Activated CD8-positive, alpha-beta T cell treated with anti-CD3 and anti-CD28 coated beads, Interleukin-2, amount 10 ng/mL, durations not matched to agents 7 days and 5 days (primary cell): Measurements from ENCODE around the gene ZNF609. TPM values are rescaled to one million over a fixed set of nuclear protein-coding genes. Genes with fewer than 3 reads are reported as not detected.
"Not testable (repeated sequence)": the region's sequence is repeated elsewhere in the genome, so short reads cannot be mapped to it uniquely, and the experiment has no call there.

Experiments used
- ATAC-seq: fragments of 150-1000 bp; cut with Tn5 transposase; one replicate; pipeline ENCODE4 v1.10.0; 2021; ENCODE audit warnings: moderate library complexity
- CTCF ChIA-PET: fragments of 350-600 bp; sonication (Branson Sonifier 250); formaldehyde crosslinking; loops from one replicate; lab custom pipeline; 2021; ENCODE audit warnings: antibody characterized with exemption; lab: Charles Lee
- POLR2A ChIA-PET: fragments of 350-600 bp; sonication (Branson Sonifier 250); formaldehyde crosslinking; loops from one replicate; lab custom pipeline; 2021; ENCODE audit warnings: antibody characterized with exemption; lab: Charles Lee
- DNase-seq: peaks from one replicate; pipeline ENCODE4 v3.0.0-alpha.2; 2020
- H3K27ac Mint-ChIP-seq: one replicate; pipeline ENCODE4 v1.8.0; 2021; ENCODE audit warnings: mild to moderate bottlenecking, mixed read lengths
- H3K27me3 Mint-ChIP-seq: one replicate; pipeline ENCODE4 v1.8.0; 2021; ENCODE audit warnings: low read depth, mixed read lengths
- H3K36me3 Mint-ChIP-seq: one replicate; pipeline ENCODE4 v1.8.0; 2021; ENCODE audit warnings: low read depth, mixed read lengths
- H3K4me1 Mint-ChIP-seq: one replicate; pipeline ENCODE4 v1.8.0; 2021; ENCODE audit warnings: low read depth, mixed read lengths
- H3K4me3 Mint-ChIP-seq: one replicate; pipeline ENCODE4 v1.8.0; 2021; ENCODE audit warnings: mild to moderate bottlenecking, mixed read lengths
- H3K9me3 Mint-ChIP-seq: one replicate; pipeline ENCODE4 v1.8.0; 2022; ENCODE audit warnings: mixed read lengths; ENCODE audit not compliant: insufficient read depth
- total RNA-seq, 2 experiments: library from RNA; stranded (reverse); gene quantifications; one replicate each; pipeline ENCODE4 v1.2.3, GENCODE V29; 2021

The ZNF609 gene
- total RNA-seq, 2 experiments from 2014 or later, result 39.9 to 40.5 TPM

- Mint-ChIP-seq H3K27me3 (no peaks in the 10 kb centered on the region), H3K4me1 (peaks cover 56% of the 10 kb centered on the region), H3K4me3 (peak overlapping the region; percentile 10), H3K9me3 (peaks cover 8% of the 10 kb centered on the region), H3K36me3 (peaks cover 49% of the 10 kb centered on the region), H3K27ac (peak overlapping the region; percentile 72)
- CTCF ChIA-PET, result interaction anchor here (1.4 to 1.7 kb wide), 2 partner anchors 11 to 13 kb away, joined by 4 to 6 read pairs; no protein-coding TSS in a partner anchor
- DNase-seq (no peak), ATAC-seq (peak; percentile 28)
- POLR2A ChIA-PET, result no interaction called here
These were observed 179.9 kb downstream of the ZNF609 start for GRCh38 chr15:64640146-64640871.

DNA sequence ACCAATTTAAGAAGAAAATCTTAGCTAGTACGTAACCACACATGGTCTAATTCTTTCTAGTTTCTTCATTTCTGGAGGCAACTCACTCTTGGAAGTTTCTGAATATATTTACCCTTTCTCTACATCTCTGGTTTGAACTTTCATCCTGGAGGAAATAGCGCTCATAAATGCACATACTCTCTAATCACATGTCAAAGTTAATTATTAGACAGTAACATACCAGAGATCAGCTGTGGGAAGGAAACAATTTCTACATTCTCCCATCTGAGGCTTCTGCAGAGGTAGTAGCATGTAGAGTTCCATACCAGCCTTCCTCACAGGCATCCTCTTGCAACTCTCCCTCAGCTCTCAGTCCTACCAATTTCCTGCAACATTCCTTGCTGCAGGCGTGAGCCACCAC lies 182.5 kb downstream of the ZNF609 start:
- Mint-ChIP-seq H3K36me3 (peaks cover 40% of the 10 kb centered on the region), H3K27me3 (no peaks in the 10 kb centered on the region), H3K9me3 (peaks cover 4% of the 10 kb centered on the region), H3K27ac (no peak overlapping the region), H3K4me1 (peaks cover 36% of the 10 kb centered on the region), H3K4me3 (no peak overlapping the region)
- ATAC-seq (no peak), DNase-seq (no peak)
- ChIA-PET POLR2A (no interaction called here), CTCF (interaction anchor here (1.7 kb wide), 1 partner anchor 216 kb away, joined by 5 read pairs; no protein-coding TSS in a partner anchor)

DNA sequence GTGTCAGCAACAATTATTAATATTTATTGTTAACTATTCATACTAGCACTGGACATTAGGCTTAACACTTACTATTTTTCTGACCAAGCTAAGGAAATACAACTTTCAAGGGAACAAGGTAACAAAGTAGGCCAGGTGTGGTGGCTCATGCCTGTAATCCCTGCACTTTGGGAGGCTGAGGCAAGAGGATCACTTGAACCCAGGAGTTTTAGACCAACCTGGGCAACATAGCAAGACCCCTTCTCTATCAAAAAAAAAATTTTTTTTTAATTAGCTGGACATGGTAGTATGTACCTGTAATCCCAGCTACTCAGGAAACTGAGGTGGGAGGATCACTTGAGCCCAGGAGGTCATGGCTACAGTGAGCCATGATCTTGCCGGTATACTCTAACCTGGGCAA lies 183.3 kb downstream of the ZNF609 start:
- ChIA-PET CTCF (interaction anchor here (1.7 to 2.0 kb wide), 4 partner anchors 8 to 217 kb away, joined by 3 to 15 read pairs (median 10); no protein-coding TSS in a partner anchor), POLR2A (interaction anchor here (0.6 to 0.9 kb wide), 2 partner anchors 10 to 140 kb away, joined by 3 read pairs; no protein-coding TSS in a partner anchor)
- Mint-ChIP-seq H3K27me3 (no peaks in the 10 kb centered on the region), H3K36me3 (peaks cover 34% of the 10 kb centered on the region), H3K27ac (no peak overlapping the region), H3K9me3 (no peaks in the 10 kb centered on the region), H3K4me3 (no peak overlapping the region), H3K4me1 (peaks cover 32% of the 10 kb centered on the region)
- DNase-seq, result no peak
- no peak for ATAC-seq

GRCh38 chr15:64644811-64645210 lies 184.4 kb downstream of the ZNF609 start:
- H3K9me3 Mint-ChIP-seq, DNase-seq, H3K4me3 Mint-ChIP-seq, H3K27ac Mint-ChIP-seq, H3K27me3 Mint-ChIP-seq, ATAC-seq: not testable (repeated sequence)
- peaks cover 28% of the 10 kb centered on the region for H3K4me1 Mint-ChIP-seq
- CTCF ChIA-PET, result interaction anchor here (1.7 to 2.0 kb wide), 3 partner anchors 9 to 191 kb away, joined by 3 to 15 read pairs (median 14); no protein-coding TSS in a partner anchor
- peaks cover 29% of the 10 kb centered on the region for H3K36me3 Mint-ChIP-seq
- POLR2A ChIA-PET, result interaction anchor here (0.9 to 1.0 kb wide), 2 partner anchors 11 to 27 kb away, joined by 3 read pairs; no protein-coding TSS in a partner anchor

GRCh38 chr15:64645995-64646394 lies 185.6 kb downstream of the ZNF609 start:
- DNase-seq (no peak), ATAC-seq (no peak)
- CTCF ChIA-PET, result no interaction called here
- H3K27me3 Mint-ChIP-seq, result no peaks in the 10 kb centered on the region
- H3K27ac Mint-ChIP-seq, result no peak overlapping the region
- peaks cover 20% of the 10 kb centered on the region for H3K4me1 Mint-ChIP-seq
- H3K9me3 Mint-ChIP-seq, result no peaks in the 10 kb centered on the region
- H3K36me3 Mint-ChIP-seq, result peaks cover 23% of the 10 kb centered on the region
- POLR2A ChIA-PET, result no interaction called here
- H3K4me3 Mint-ChIP-seq, result no peak overlapping the region

- no peak for ATAC-seq
- ChIA-PET CTCF (interaction anchor here (1.0 to 2.4 kb wide), 2 partner anchors 9 to 12 kb away, joined by 3 to 8 read pairs; no protein-coding TSS in a partner anchor), POLR2A (interaction anchor here (1.1 kb wide), 1 partner anchor 32 kb away, joined by 3 read pairs; no protein-coding TSS in a partner anchor)
- Mint-ChIP-seq H3K27ac (no peak overlapping the region), H3K4me1 (peaks cover 26% of the 10 kb centered on the region), H3K9me3 (no peaks in the 10 kb centered on the region), H3K36me3 (peaks cover 20% of the 10 kb centered on the region), H3K4me3 (no peak overlapping the region), H3K27me3 (no peaks in the 10 kb centered on the region)
- no peak for DNase-seq
These were observed 187.0 kb downstream of the ZNF609 start for GRCh38 chr15:64647367-64647766.

DNA sequence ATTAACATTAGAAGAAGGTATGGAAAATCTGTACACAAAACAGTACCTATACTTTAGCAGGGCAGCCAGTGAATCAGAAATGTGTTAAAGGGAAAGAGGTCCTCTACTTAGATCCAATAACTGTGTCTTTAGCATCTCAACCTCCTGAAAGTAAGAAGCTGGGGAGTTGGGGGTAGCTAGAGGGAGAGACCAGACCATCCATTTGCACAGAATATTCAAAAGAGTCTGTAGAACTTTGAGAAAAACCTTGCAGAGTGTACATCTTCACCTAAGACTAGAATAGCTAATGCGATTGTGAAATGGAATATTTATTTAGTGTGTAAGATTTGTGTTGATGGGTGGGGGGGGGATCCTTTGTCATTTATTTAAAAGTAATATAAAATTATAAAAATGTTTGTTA lies 190.2 kb downstream of the ZNF609 start:
- Mint-ChIP-seq H3K27ac (no peak overlapping the region), H3K9me3 (no peaks in the 10 kb centered on the region), H3K4me3 (no peak overlapping the region), H3K4me1 (peaks cover 28% of the 10 kb centered on the region), H3K27me3 (no peaks in the 10 kb centered on the region), H3K36me3 (peaks cover 10% of the 10 kb centered on the region)
- ChIA-PET POLR2A (interaction anchor here (1.4 to 1.7 kb wide), 3 partner anchors 16 to 263 kb away, joined by 4 to 8 read pairs (median 5); partner anchors contain the start of gene TRIP4), CTCF (interaction anchor here (0.7 to 3.8 kb wide), 9 partner anchors 11 to 562 kb away, joined by 3 to 66 read pairs (median 6); no protein-coding TSS in a partner anchor)
- DNase-seq (no peak), ATAC-seq (no peak)

DNA sequence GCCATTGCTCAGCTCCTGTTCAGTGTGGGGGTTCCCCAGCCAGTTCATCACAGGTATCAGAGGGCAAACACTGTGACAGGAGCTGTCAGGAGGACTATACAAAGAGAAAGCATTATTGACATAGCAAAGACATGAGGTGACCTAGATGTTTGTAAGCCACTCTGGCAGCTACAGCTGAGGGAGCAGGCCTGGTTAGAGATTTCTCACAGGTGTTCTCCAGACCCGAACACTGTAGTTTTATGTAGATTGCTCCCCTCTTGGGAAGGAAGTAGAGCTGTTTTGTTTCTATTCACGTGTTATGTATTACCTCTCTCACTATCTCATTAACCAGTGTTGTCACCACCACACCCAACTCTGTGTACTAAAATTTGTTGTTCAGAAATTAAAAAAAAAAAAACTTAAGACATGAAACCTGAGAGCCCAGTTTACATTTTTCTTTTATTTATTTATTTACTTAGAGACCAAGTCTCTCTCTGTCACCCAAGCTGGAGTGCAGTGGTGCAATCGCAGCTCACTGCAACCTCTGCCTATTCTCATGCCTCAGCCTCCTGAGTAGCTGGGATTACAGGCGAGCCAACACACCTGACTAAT lies 191.3 kb downstream of the ZNF609 start:
- Mint-ChIP-seq H3K27ac (peak overlapping the region; percentile 77), H3K4me3 (peak overlapping the region; percentile 24), H3K27me3 (no peaks in the 10 kb centered on the region), H3K9me3 (no peaks in the 10 kb centered on the region), H3K36me3 (peaks cover 7% of the 10 kb centered on the region), H3K4me1 (peaks cover 28% of the 10 kb centered on the region)
- ChIA-PET CTCF (interaction anchor here (0.8 to 3.8 kb wide), 13 partner anchors 12 to 266 kb away, joined by 3 to 66 read pairs (median 4); partner anchors contain the start of gene ZNF609), POLR2A (interaction anchor here (0.6 to 1.7 kb wide), 4 partner anchors 18 to 1265 kb away, joined by 4 to 8 read pairs (median 4); partner anchors contain the start of gene TRIP4)
- DNase-seq (peak; percentile 39), ATAC-seq (peak; percentile 86)

GRCh38 chr15:64653757-64654156 lies 193.4 kb downstream of the ZNF609 start:
- CTCF ChIA-PET, result interaction anchor here (0.6 to 3.8 kb wide), 48 partner anchors 9 to 501 kb away, joined by 3 to 66 read pairs (median 4); partner anchors contain the start of genes TRIP4 and ZNF609
- no peak overlapping the region for H3K4me3 Mint-ChIP-seq
- no peaks in the 10 kb centered on the region for H3K9me3 Mint-ChIP-seq
- DNase-seq (no peak), ATAC-seq (no peak)
- POLR2A ChIA-PET, result no interaction called here
- H3K4me1 Mint-ChIP-seq, result peaks cover 28% of the 10 kb centered on the region
- no peaks in the 10 kb centered on the region for H3K27me3 Mint-ChIP-seq
- peaks cover 9% of the 10 kb centered on the region for H3K36me3 Mint-ChIP-seq
- no peak overlapping the region for H3K27ac Mint-ChIP-seq

DNA sequence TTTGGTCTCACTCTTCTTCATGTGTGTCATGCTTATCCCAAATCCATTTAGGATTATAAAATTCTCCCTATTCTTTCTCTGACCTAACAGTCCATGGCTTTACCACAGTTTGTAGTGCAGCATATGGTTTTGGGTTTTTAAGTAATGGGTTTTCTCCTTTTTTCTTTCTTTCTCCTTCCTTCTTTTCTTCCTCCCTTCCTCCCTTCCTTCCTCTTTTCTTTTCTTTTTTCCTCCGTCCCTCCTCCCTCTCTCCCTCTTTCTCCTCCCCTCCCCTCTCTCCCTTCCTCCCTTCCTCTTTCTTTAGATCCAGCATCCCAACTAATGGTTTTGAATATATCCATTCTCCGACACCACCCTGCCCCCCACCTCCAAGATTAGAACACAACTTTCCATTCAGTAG lies 196.1 kb downstream of the ZNF609 start:
- Mint-ChIP-seq H3K27me3 (no peaks in the 10 kb centered on the region), H3K36me3 (peaks cover 8% of the 10 kb centered on the region), H3K9me3 (no peaks in the 10 kb centered on the region), H3K4me3 (no peak overlapping the region), H3K4me1 (peaks cover 15% of the 10 kb centered on the region), H3K27ac (no peak overlapping the region)
- ChIA-PET POLR2A (no interaction called here), CTCF (no interaction called here)
- ATAC-seq, result no peak
- DNase-seq, result no peak

DNA sequence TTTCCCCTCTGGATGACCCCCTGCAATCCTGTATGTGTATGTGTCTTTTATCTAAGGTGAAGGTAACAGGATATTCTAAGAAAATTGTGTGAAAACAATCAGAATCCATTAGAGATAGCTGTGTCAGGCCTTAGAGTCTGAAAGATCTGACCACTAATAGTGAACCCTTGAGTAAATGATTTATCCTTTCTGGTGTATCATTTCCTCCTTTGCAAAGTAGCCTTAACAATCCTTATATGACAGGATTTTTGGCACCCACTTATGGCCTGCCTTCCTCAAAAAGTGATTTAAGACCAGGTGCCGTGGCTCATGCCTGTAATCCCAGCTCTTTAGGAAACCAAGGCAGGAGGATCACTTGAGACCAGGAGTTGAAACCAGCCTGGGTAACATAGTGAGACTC lies 204.8 kb downstream of the ZNF609 start:
- ChIA-PET CTCF (interaction anchor here (1.1 to 2.9 kb wide), 3 partner anchors 12 to 20 kb away, joined by 7 to 11 read pairs (median 8); no protein-coding TSS in a partner anchor), POLR2A (no interaction called here)
- Mint-ChIP-seq H3K36me3 (peaks cover 8% of the 10 kb centered on the region), H3K4me3 (no peak overlapping the region), H3K9me3 (no peaks in the 10 kb centered on the region), H3K27ac (no peak overlapping the region), H3K4me1 (no peaks in the 10 kb centered on the region), H3K27me3 (no peaks in the 10 kb centered on the region)
- no peak for DNase-seq
- ATAC-seq, result no peak
